GM23338 (cell line): Measurements from ENCODE around the gene SIDT2. TPM values are rescaled to one million over a fixed set of nuclear protein-coding genes. Genes with fewer than 3 reads are reported as not detected.

ENCODE experiments used
- ATAC-seq: fragments of 200-7000 bp; cut with Tn5 transposase; 3 replicates; pipeline ENCODE4 v1.9.1; 2020
- DNase-seq: peaks from one replicate; pipeline ENCODE4 v3.0.0-alpha.2; 2015; ENCODE audit warnings: low spot score
- H2AFZ ChIP-seq: fragments of 200-600 bp; sonication (generic); 2 replicates; pipeline ENCODE4 v1.8.0; 2016; ENCODE audit warnings: antibody characterized with exemption, mild to moderate bottlenecking, moderate library complexity
- H3F3A ChIP-seq: fragments of 200-600 bp; sonication (generic); replicated peaks from 2 replicates; pipeline ENCODE4 v1.8.0; 2017; ENCODE audit warnings: antibody characterized with exemption, mixed run types, low read depth
- H3K27ac ChIP-seq: fragments of 200-600 bp; sonication (generic); 2 replicates; pipeline ENCODE4 v1.6.1; 2016; ENCODE audit warnings: low read depth
- H3K27me3 ChIP-seq: fragments of 200-600 bp; sonication (generic); 2 replicates; pipeline ENCODE4 v1.8.0; 2016; ENCODE audit warnings: mild to moderate bottlenecking, mixed run types, moderate library complexity; ENCODE audit not compliant: insufficient read depth
- H3K36me3 ChIP-seq: fragments of 200-600 bp; sonication (generic); 2 replicates; pipeline ENCODE4 v1.8.0; 2016; ENCODE audit warnings: mild to moderate bottlenecking; ENCODE audit not compliant: insufficient read depth
- H3K4me1 ChIP-seq: fragments of 200-600 bp; sonication (generic); 2 replicates; pipeline ENCODE4 v1.8.0; 2016; ENCODE audit warnings: mild to moderate bottlenecking, moderate library complexity; ENCODE audit not compliant: insufficient read depth
- H3K4me2 ChIP-seq: fragments of 200-600 bp; sonication (generic); 2 replicates; pipeline ENCODE4 v1.7.1; 2017; ENCODE audit warnings: mixed run types
- H3K4me3 ChIP-seq: fragments of 200-600 bp; sonication (generic); 2 replicates; pipeline ENCODE4 v1.6.1; 2016; ENCODE audit warnings: mixed run types
- H3K79me2 ChIP-seq: fragments of 200-600 bp; sonication (generic); replicated peaks from 2 replicates; pipeline ENCODE4 v1.8.0; 2017; ENCODE audit warnings: mild to moderate bottlenecking; ENCODE audit not compliant: insufficient read depth
- H3K9me2 ChIP-seq: fragments of 200-600 bp; sonication (generic); 2 replicates; pipeline ENCODE4 v1.8.0; 2017; ENCODE audit not compliant: insufficient read depth
- H4K20me1 ChIP-seq: fragments of 200-600 bp; sonication (generic); replicated peaks from 2 replicates; pipeline ENCODE4 v1.8.0; 2017; ENCODE audit warnings: mild to moderate bottlenecking; ENCODE audit not compliant: insufficient read depth
- H3K27ac Mint-ChIP-seq: 2 replicates; pipeline ENCODE4 v1.8.0; 2020; ENCODE audit warnings: inconsistent platforms, mild to moderate bottlenecking, moderate library complexity, mixed read lengths
- H3K27me3 Mint-ChIP-seq: 3 replicates; pipeline ENCODE4 v1.8.0; 2022; ENCODE audit warnings: low read depth, mild to moderate bottlenecking, moderate library complexity, mixed read lengths, inconsistent platforms; ENCODE audit not compliant: insufficient read depth, poor library complexity
- H3K36me3 Mint-ChIP-seq: 3 replicates; pipeline ENCODE4 v1.8.0; 2021; ENCODE audit warnings: low read depth, mild to moderate bottlenecking, inconsistent platforms, moderate library complexity, mixed read lengths
- H3K4me1 Mint-ChIP-seq: 3 replicates; pipeline ENCODE4 v1.8.0; 2020; ENCODE audit warnings: mild to moderate bottlenecking, inconsistent platforms, mixed read lengths
- H3K4me3 Mint-ChIP-seq: 3 replicates; pipeline ENCODE4 v1.8.0; 2021; ENCODE audit warnings: moderate library complexity, mild to moderate bottlenecking, inconsistent platforms, mixed read lengths
- H3K9me3 Mint-ChIP-seq: 3 replicates; pipeline ENCODE4 v1.8.0; 2020; ENCODE audit warnings: moderate library complexity, mild to moderate bottlenecking, inconsistent platforms, mixed read lengths
- CREB1 ChIP-seq: fragments of 250-450 bp; sonication (Bioruptor Pico); IDR thresholded peaks from 2 replicates; pipeline ENCODE4 v1.5.0; 2020; ENCODE audit warnings: low read depth, mild to moderate bottlenecking, moderate library complexity
- EZH2 ChIP-seq: fragments of 200-600 bp; sonication (generic); IDR thresholded peaks from one replicate; pipeline ENCODE4 v1.8.0; 2017; ENCODE audit warnings: antibody characterized with exemption, mild to moderate bottlenecking, low read depth; ENCODE audit not compliant: unreplicated experiment
- EZH2phosphoT487 ChIP-seq: fragments of 200-600 bp; sonication (generic); IDR thresholded peaks from one replicate; pipeline ENCODE4 v1.8.1; 2018; ENCODE audit warnings: antibody characterized with exemption; ENCODE audit not compliant: unreplicated experiment
- JUNB ChIP-seq: IDR thresholded peaks from one replicate; pipeline ENCODE4 v1.6.1; 2016; ENCODE audit warnings: antibody characterized with exemption; ENCODE audit not compliant: unreplicated experiment
- NANOG ChIP-seq: IDR thresholded peaks from 2 replicates; pipeline ENCODE4 v1.6.1; 2016; ENCODE audit warnings: antibody characterized with exemption, borderline replicate concordance
- POLR2AphosphoS5 ChIP-seq: IDR thresholded peaks from 2 replicates; pipeline ENCODE4 v1.6.1; 2016; ENCODE audit warnings: antibody characterized with exemption, low read depth
- ZNF114 ChIP-seq: fragments of 250-450 bp; sonication (Bioruptor Pico); IDR thresholded peaks from 2 replicates; pipeline ENCODE4 v1.5.0; 2020; ENCODE audit warnings: mild to moderate bottlenecking, moderate library complexity
- ZNF331 ChIP-seq: fragments of 250-450 bp; sonication (Bioruptor Pico); IDR thresholded peaks from 2 replicates; pipeline ENCODE4 v1.5.0; 2020; ENCODE audit warnings: low read depth, mild to moderate bottlenecking, moderate library complexity
- polyA plus RNA-seq: library from polyadenylated mRNA; unstranded; fragments of >200 nt; fragmentation: Nextera tagmentation; extraction: Ambion mirVana; gene quantifications from 2 replicates; pipeline ENCODE4 v1.2.1, GENCODE V29; 2016
- total RNA-seq: library from RNA; depleted of rRNA; stranded (reverse); fragments of >200 nt; shearing (Covaris generic); gene quantifications from 2 replicates; pipeline ENCODE4 v1.2.3, GENCODE V29; 2014
- TF ChIP-seq, protein P1 (sequence below): IDR thresholded peaks from 2 replicates; pipeline ENCODE4 v1.6.1; 2016; ENCODE audit warnings: antibody characterized with exemption
- TF ChIP-seq, protein P2 (sequence below), 2 experiments: fragments of 200-600 bp in 1 of 2; sonication (generic) in 1 of 2; conservative IDR thresholded peaks; 2 replicates each; pipeline versions ENCODE4 v1.5.1 to v1.6.1; 2016 to 2017; ENCODE audit warnings: antibody characterized with exemption in 2 of 2, low read depth in 2 of 2, mild to moderate bottlenecking in 2 of 2, moderate library complexity in 1 of 2
- TF ChIP-seq, protein P3 (sequence below): IDR thresholded peaks from one replicate; pipeline ENCODE4 v1.6.1; 2018; ENCODE audit warnings: antibody characterized with exemption; ENCODE audit not compliant: unreplicated experiment

Gene SIDT2
- total and polyA plus RNA-seq, 2 experiments from 2014 or later: 7.5 to 12.1 TPM

DNA sequence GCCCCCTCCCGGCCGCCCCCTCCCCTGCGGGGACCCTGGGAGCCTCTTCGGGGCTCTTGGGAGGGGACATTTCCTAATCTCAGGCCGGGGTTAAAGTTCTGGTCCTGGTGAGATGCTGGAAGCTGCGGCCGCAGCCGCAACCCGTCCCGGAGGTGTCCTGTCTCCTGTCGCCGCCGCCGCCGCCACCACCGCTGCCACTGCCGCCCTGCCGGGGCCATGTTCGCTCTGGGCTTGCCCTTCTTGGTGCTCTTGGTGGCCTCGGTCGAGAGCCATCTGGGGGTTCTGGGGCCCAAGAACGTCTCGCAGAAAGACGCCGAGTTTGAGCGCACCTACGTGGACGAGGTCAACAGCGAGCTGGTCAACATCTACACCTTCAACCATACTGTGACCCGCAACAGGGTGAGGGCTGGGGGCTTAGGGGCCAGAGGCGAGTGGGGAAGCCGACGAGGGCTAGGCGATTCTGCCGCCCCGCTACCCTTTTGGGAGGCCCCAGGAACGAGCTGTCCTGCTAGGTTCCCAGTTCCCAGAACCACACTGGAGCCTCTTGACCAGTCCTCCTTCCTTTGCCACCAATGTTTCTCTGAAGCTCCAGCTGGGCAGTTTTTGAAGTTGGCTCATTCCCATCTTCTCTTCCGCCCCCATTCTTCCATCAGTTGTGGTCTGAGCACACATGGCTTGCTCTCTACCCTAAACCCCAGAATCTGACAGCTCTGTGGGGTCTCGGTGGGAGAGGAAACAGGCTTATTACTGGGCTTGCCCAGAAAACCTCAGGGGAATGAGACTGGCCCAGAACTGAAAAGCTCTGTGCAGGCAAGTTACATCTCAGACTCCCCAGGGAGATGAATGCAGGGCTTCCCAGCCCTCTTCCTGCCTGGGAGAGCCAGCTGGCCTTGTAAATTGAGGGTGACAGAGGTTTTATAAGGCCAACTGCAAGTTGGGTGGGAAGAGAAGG lies 781 bp downstream of the SIDT2 start:
- H3F3A ChIP-seq: peaks cover 26% of the 10 kb centered on the region
- H3K36me3 ChIP-seq: no peaks in the 10 kb centered on the region
- H3K79me2 ChIP-seq: peaks cover 5% of the 10 kb centered on the region; the same call in 1 of the 2 replicates
- Mint-ChIP-seq H3K36me3 (peaks cover 2% of the 10 kb centered on the region; the same call in 2 of the 3 replicates), H3K4me3 (peak overlapping the region; percentile 95), H3K27me3 (peaks cover 17% of the 10 kb centered on the region), H3K4me1 (peaks cover 26% of the 10 kb centered on the region), H3K27ac (peak overlapping the region; percentile 20; the same call in 1 of the 2 replicates), H3K9me3 (no peaks in the 10 kb centered on the region)
- peak; percentile 14 for ATAC-seq
- peaks cover 25% of the 10 kb centered on the region for H3K4me1 ChIP-seq
- H3K9me2 ChIP-seq: no peaks in the 10 kb centered on the region
- H3K27ac ChIP-seq: peak overlapping the region; percentile 72; the same call in 1 of the 2 replicates
- TF ChIP-seq, protein P1, sequence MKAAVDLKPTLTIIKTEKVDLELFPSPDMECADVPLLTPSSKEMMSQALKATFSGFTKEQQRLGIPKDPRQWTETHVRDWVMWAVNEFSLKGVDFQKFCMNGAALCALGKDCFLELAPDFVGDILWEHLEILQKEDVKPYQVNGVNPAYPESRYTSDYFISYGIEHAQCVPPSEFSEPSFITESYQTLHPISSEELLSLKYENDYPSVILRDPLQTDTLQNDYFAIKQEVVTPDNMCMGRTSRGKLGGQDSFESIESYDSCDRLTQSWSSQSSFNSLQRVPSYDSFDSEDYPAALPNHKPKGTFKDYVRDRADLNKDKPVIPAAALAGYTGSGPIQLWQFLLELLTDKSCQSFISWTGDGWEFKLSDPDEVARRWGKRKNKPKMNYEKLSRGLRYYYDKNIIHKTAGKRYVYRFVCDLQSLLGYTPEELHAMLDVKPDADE: no peak
- peak overlapping the region; percentile 97 for H3K4me2 ChIP-seq
- H2AFZ ChIP-seq: peak overlapping the region; percentile 69
- no peak for DNase-seq
- no peaks in the 10 kb centered on the region for H4K20me1 ChIP-seq
- H3K4me3 ChIP-seq: peak overlapping the region; percentile 95
- no peaks in the 10 kb centered on the region for H3K27me3 ChIP-seq

DNA sequence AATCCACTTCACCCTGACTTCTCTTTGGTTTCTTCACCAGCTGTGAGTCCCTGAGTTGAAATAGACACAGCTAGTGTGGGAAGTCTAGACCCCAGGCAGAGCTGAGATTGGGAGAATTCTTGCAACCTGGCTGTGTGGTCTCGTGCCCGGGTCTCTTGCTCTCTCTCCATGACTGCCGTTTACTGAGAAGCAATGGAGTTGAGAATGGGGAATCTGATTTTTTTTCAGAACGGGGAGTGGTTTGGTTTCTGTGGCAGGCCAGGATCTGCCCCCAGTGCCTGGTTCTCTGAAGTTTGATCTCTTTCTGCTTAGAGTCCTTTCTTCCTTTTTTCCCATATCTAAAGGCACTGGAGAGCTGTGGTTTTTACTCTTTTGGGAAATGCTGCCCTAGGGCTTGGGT lies 1.5 kb downstream of the SIDT2 start:
- peak overlapping the region; percentile 95 for H3K4me3 Mint-ChIP-seq
- Histone ChIP-seq H2AFZ (no peak overlapping the region), H3K27ac (no peak overlapping the region), H3K27me3 (no peaks in the 10 kb centered on the region), H4K20me1 (no peaks in the 10 kb centered on the region), H3K9me2 (no peaks in the 10 kb centered on the region), H3K4me1 (peaks cover 25% of the 10 kb centered on the region), H3K36me3 (no peaks in the 10 kb centered on the region), H3K79me2 (peaks cover 5% of the 10 kb centered on the region; the same call in 1 of the 2 replicates), H3F3A (peaks cover 23% of the 10 kb centered on the region), H3K4me2 (peak overlapping the region; percentile 97), H3K4me3 (peak overlapping the region; percentile 95)
- H3K27me3 Mint-ChIP-seq: peaks cover 17% of the 10 kb centered on the region
- DNase-seq: no peak
- peaks cover 26% of the 10 kb centered on the region for H3K4me1 Mint-ChIP-seq
- no peak for ATAC-seq
- no peaks in the 10 kb centered on the region for H3K9me3 Mint-ChIP-seq
- H3K27ac Mint-ChIP-seq: no peak overlapping the region
- peaks cover 2% of the 10 kb centered on the region; the same call in 2 of the 3 replicates for H3K36me3 Mint-ChIP-seq
- TF ChIP-seq CREB1 (CRISPR knock-in tag) (no peak), JUNB (no peak), ZNF114 (CRISPR knock-in tag) (no peak), ZNF331 (CRISPR knock-in tag) (no peak), EZH2 (no peak), EZH2phosphoT487 (no peak), POLR2AphosphoS5 (no peak), NANOG (no peak)
- TF ChIP-seq, protein P1: no peak
- TF ChIP-seq, protein P2, sequence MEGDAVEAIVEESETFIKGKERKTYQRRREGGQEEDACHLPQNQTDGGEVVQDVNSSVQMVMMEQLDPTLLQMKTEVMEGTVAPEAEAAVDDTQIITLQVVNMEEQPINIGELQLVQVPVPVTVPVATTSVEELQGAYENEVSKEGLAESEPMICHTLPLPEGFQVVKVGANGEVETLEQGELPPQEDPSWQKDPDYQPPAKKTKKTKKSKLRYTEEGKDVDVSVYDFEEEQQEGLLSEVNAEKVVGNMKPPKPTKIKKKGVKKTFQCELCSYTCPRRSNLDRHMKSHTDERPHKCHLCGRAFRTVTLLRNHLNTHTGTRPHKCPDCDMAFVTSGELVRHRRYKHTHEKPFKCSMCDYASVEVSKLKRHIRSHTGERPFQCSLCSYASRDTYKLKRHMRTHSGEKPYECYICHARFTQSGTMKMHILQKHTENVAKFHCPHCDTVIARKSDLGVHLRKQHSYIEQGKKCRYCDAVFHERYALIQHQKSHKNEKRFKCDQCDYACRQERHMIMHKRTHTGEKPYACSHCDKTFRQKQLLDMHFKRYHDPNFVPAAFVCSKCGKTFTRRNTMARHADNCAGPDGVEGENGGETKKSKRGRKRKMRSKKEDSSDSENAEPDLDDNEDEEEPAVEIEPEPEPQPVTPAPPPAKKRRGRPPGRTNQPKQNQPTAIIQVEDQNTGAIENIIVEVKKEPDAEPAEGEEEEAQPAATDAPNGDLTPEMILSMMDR (conservative IDR thresholded peaks at IDR 0.05; ENCODE audit: low read depth in 2 of 2): no peak
- TF ChIP-seq, protein P3, sequence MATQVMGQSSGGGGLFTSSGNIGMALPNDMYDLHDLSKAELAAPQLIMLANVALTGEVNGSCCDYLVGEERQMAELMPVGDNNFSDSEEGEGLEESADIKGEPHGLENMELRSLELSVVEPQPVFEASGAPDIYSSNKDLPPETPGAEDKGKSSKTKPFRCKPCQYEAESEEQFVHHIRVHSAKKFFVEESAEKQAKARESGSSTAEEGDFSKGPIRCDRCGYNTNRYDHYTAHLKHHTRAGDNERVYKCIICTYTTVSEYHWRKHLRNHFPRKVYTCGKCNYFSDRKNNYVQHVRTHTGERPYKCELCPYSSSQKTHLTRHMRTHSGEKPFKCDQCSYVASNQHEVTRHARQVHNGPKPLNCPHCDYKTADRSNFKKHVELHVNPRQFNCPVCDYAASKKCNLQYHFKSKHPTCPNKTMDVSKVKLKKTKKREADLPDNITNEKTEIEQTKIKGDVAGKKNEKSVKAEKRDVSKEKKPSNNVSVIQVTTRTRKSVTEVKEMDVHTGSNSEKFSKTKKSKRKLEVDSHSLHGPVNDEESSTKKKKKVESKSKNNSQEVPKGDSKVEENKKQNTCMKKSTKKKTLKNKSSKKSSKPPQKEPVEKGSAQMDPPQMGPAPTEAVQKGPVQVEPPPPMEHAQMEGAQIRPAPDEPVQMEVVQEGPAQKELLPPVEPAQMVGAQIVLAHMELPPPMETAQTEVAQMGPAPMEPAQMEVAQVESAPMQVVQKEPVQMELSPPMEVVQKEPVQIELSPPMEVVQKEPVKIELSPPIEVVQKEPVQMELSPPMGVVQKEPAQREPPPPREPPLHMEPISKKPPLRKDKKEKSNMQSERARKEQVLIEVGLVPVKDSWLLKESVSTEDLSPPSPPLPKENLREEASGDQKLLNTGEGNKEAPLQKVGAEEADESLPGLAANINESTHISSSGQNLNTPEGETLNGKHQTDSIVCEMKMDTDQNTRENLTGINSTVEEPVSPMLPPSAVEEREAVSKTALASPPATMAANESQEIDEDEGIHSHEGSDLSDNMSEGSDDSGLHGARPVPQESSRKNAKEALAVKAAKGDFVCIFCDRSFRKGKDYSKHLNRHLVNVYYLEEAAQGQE: no peak
